Caco-2 (cell line): Measurements from ENCODE around the gene HIVEP3. TPM values are rescaled to one million over a fixed set of nuclear protein-coding genes. Genes with fewer than 3 reads are reported as not detected.

ENCODE experiments used
- BruUV-seq: library from RNA; stranded (reverse); fragments of 400-500 nt; replicated peaks from 2 replicates; lab custom pipeline; 2021; lab: Mats Ljungman, UMichigan
- CTCF ChIA-PET: fragments of 300-600 bp; sonication (Branson Sonifier 250); formaldehyde crosslinking; loops from one replicate; lab custom pipeline; 2022; ENCODE audit warnings: antibody characterized with exemption; lab: Charles Lee
- POLR2A ChIA-PET: fragments of 300-600 bp; sonication (Branson Sonifier 250); formaldehyde crosslinking; loops from one replicate; lab custom pipeline; 2022; ENCODE audit warnings: antibody characterized with exemption; lab: Charles Lee
- DNase-seq, 2 experiments: peaks; one replicate each; pipeline versions ENCODE4 v3.0.0 to v3.0.0-alpha.2; 2020 to 2022
- H3K27me3 ChIP-seq: replicated peaks from 2 replicates; pipeline ENCODE4 v1.6.0; 2011; ENCODE audit warnings: low read length; ENCODE audit not compliant: control insufficient read depth, insufficient read depth
- H3K36me3 ChIP-seq: 2 replicates; pipeline ENCODE4 v1.5.1; 2011; ENCODE audit warnings: low read length; ENCODE audit not compliant: control insufficient read depth, insufficient read depth
- H3K4me1 ChIP-seq: fragments of 250-450 bp; sonication (Bioruptor Pico); 2 replicates; pipeline ENCODE4 v1.5.1; 2020; ENCODE audit warnings: mild to moderate bottlenecking
- H3K4me3 ChIP-seq: 2 replicates; pipeline ENCODE4 v1.5.1; 2011; ENCODE audit warnings: low read depth, mild to moderate bottlenecking, control low read depth, low read length
- H3K9me3 ChIP-seq: fragments of 250-450 bp; sonication (Bioruptor Pico); 2 replicates; pipeline ENCODE4 v1.5.1; 2020; ENCODE audit warnings: mild to moderate bottlenecking, moderate library complexity
- H3K27ac Mint-ChIP-seq: one replicate; pipeline ENCODE4 v1.8.0; 2022; ENCODE audit warnings: mixed read lengths; ENCODE audit not compliant: unreplicated experiment
- H3K27me3 Mint-ChIP-seq: one replicate; pipeline ENCODE4 v1.8.0; 2022; ENCODE audit warnings: mixed read lengths; ENCODE audit not compliant: insufficient read depth, unreplicated experiment
- H3K36me3 Mint-ChIP-seq: one replicate; pipeline ENCODE4 v1.8.0; 2022; ENCODE audit warnings: mild to moderate bottlenecking, mixed read lengths; ENCODE audit not compliant: insufficient read depth, unreplicated experiment
- H3K4me1 Mint-ChIP-seq: one replicate; pipeline ENCODE4 v1.8.0; 2022; ENCODE audit warnings: low read depth, mixed read lengths; ENCODE audit not compliant: unreplicated experiment
- H3K4me3 Mint-ChIP-seq: one replicate; pipeline ENCODE4 v1.8.0; 2022; ENCODE audit warnings: mild to moderate bottlenecking, moderate library complexity, mixed read lengths; ENCODE audit not compliant: unreplicated experiment
- H3K9me3 Mint-ChIP-seq: one replicate; pipeline ENCODE4 v1.8.0; 2022; ENCODE audit warnings: mixed read lengths; ENCODE audit not compliant: unreplicated experiment
- CTCF ChIP-seq, 2 experiments: fragments of 200-600 bp in 1 of 2; IDR thresholded peaks; 1 replicate in 1 of 2; 2 replicates in 1 of 2; pipeline versions ENCODE4 v1.5.1 to v1.8.0; 2011 to 2022; ENCODE audit warnings: antibody characterized with exemption in 1 of 2, control low read depth in 1 of 2, inconsistent platforms in 1 of 2, low read depth in 1 of 2, low read length in 1 of 2, mild to moderate bottlenecking in 1 of 2, moderate library complexity in 1 of 2; ENCODE audit not compliant: insufficient read depth in 1 of 2, severe bottlenecking in 1 of 2, unreplicated experiment in 1 of 2
- intact Hi-C: fragments of 100-400 bp; cut with micrococcal nuclease; formaldehyde crosslinking; loops from one replicate; pipeline ENCODE4 v1.10.0; 2022; ENCODE audit not compliant: unreplicated experiment
- total RNA-seq: library from RNA; stranded (reverse); gene quantifications from 2 replicates; pipeline ENCODE4 v1.2.3, GENCODE V29; 2022

Gene HIVEP3
- total RNA-seq, 1 experiment from 2014 or later: 0.25 TPM

- BruUV-seq: no TSS peak
Observed at GRCh38 chr1:41689139-41689538, 229.6 kb downstream of the HIVEP3 start.

GRCh38 chr1:41687007-41687406 lies 231.7 kb downstream of the HIVEP3 start:
- Histone ChIP-seq H3K4me1 (no peaks in the 10 kb centered on the region), H3K4me3 (no peak overlapping the region), H3K36me3 (no peaks in the 10 kb centered on the region), H3K27me3 (no peaks in the 10 kb centered on the region), H3K9me3 (no peaks in the 10 kb centered on the region)
- BruUV-seq: no TSS peak
- intact Hi-C loops: no loop called here
- no peak for DNase-seq
- H3K27ac Mint-ChIP-seq: no peak overlapping the region
- no peaks in the 10 kb centered on the region for H3K4me1 Mint-ChIP-seq
- no peaks in the 10 kb centered on the region for H3K9me3 Mint-ChIP-seq
- no peaks in the 10 kb centered on the region for H3K27me3 Mint-ChIP-seq
- H3K36me3 Mint-ChIP-seq: no peaks in the 10 kb centered on the region
- ChIA-PET POLR2A (no interaction called here), CTCF (no interaction called here)
- H3K4me3 Mint-ChIP-seq: no peak overlapping the region
- no peak for TF ChIP-seq CTCF (IDR thresholded peaks at IDR 0.05; ENCODE audit: insufficient read depth in 1 of 2, low read depth in 1 of 2, low read length in 1 of 2, severe bottlenecking in 1 of 2, unreplicated experiment in 1 of 2)

More at GRCh38 chr1:41689139-41689538, 229.6 kb downstream of the HIVEP3 start:
- Mint-ChIP-seq H3K27ac (no peak overlapping the region), H3K4me1 (no peaks in the 10 kb centered on the region), H3K9me3 (no peaks in the 10 kb centered on the region), H3K36me3 (no peaks in the 10 kb centered on the region), H3K27me3 (peaks cover 2% of the 10 kb centered on the region), H3K4me3 (no peak overlapping the region)
- no peaks in the 10 kb centered on the region for H3K36me3 ChIP-seq
- no peak for DNase-seq
- H3K4me3 ChIP-seq: no peak overlapping the region
- POLR2A ChIA-PET: no interaction called here
- CTCF ChIA-PET: no interaction called here
- H3K27me3 ChIP-seq: no peaks in the 10 kb centered on the region
- intact Hi-C loops: no loop called here
- no peaks in the 10 kb centered on the region for H3K9me3 ChIP-seq
- H3K4me1 ChIP-seq: no peaks in the 10 kb centered on the region
- TF ChIP-seq CTCF (IDR thresholded peaks at IDR 0.05; ENCODE audit: insufficient read depth in 1 of 2, low read depth in 1 of 2, low read length in 1 of 2, severe bottlenecking in 1 of 2, unreplicated experiment in 1 of 2): no peak

- Histone ChIP-seq H3K36me3 (no peaks in the 10 kb centered on the region), H3K4me3 (no peak overlapping the region), H3K27me3 (no peaks in the 10 kb centered on the region), H3K4me1 (no peaks in the 10 kb centered on the region), H3K9me3 (no peaks in the 10 kb centered on the region)
- H3K27ac Mint-ChIP-seq: no peak overlapping the region
- H3K9me3 Mint-ChIP-seq: no peaks in the 10 kb centered on the region
- DNase-seq: no peak
- no peak overlapping the region for H3K4me3 Mint-ChIP-seq
- no peaks in the 10 kb centered on the region for H3K36me3 Mint-ChIP-seq
- intact Hi-C loops: no loop called here
- ChIA-PET POLR2A (no interaction called here), CTCF (no interaction called here)
- no peaks in the 10 kb centered on the region for H3K27me3 Mint-ChIP-seq
- no TSS peak for BruUV-seq
- TF ChIP-seq CTCF (IDR thresholded peaks at IDR 0.05; ENCODE audit: insufficient read depth in 1 of 2, low read depth in 1 of 2, low read length in 1 of 2, severe bottlenecking in 1 of 2, unreplicated experiment in 1 of 2): no peak
- no peaks in the 10 kb centered on the region for H3K4me1 Mint-ChIP-seq
Observed at GRCh38 chr1:41683681-41684500, 234.8 kb downstream of the HIVEP3 start.
